Liver (tissue), 9 donors: ENCODE results near the gene TOR4A. TPM values are rescaled to one million over a fixed set of nuclear protein-coding genes. Genes with fewer than 3 reads are reported as not detected.

ENCODE experiments used
- DNase-seq: peaks from one replicate; pipeline ENCODE4 v3.0.0-alpha.2; 2017; ENCODE audit warnings: low spot score
- H3K27ac ChIP-seq, 2 donors: one replicate each; pipeline ENCODE4 v1.7.0; 2013; ENCODE audit warnings: inconsistent platforms in 2 of 2, low read length in 2 of 2, control low read depth in 1 of 2, low read depth in 1 of 2, mild to moderate bottlenecking in 1 of 2
- H3K27me3 ChIP-seq, 4 donors: one replicate each; pipeline versions ENCODE4 v1.6.1 to v1.7.0; 2013; ENCODE audit warnings: low read length in 3 of 4, inconsistent platforms in 1 of 4, mild to moderate bottlenecking in 1 of 4, moderate library complexity in 1 of 4; ENCODE audit not compliant: control insufficient read depth in 4 of 4, insufficient read depth in 4 of 4
- H3K36me3 ChIP-seq, 4 donors: one replicate each; pipeline versions ENCODE4 v1.6.1 to v1.7.0; 2013; ENCODE audit warnings: low read length in 3 of 4, mild to moderate bottlenecking in 3 of 4, low read depth in 1 of 4, moderate library complexity in 1 of 4; ENCODE audit not compliant: control insufficient read depth in 4 of 4, insufficient read depth in 3 of 4
- H3K4me1 ChIP-seq, 4 donors: one replicate each; pipeline versions ENCODE4 v1.6.1 to v1.7.0; 2013; ENCODE audit warnings: low read length in 3 of 4, mild to moderate bottlenecking in 3 of 4, moderate library complexity in 1 of 4; ENCODE audit not compliant: control insufficient read depth in 4 of 4, insufficient read depth in 4 of 4
- H3K4me3 ChIP-seq, 3 donors: one replicate each; pipeline versions ENCODE4 v1.6.1 to v1.7.0; 2013; ENCODE audit warnings: low read length in 3 of 3, control low read depth in 1 of 3, low read depth in 1 of 3, mild to moderate bottlenecking in 1 of 3
- H3K9ac ChIP-seq, 2 donors: one replicate each; pipeline ENCODE4 v1.7.0; 2013; ENCODE audit warnings: low read length in 2 of 2, mild to moderate bottlenecking in 2 of 2, moderate library complexity in 2 of 2, control low read depth in 1 of 2, low read depth in 1 of 2
- H3K9me3 ChIP-seq, 4 donors: one replicate each; pipeline versions ENCODE4 v1.6.1 to v1.7.0; 2013; ENCODE audit warnings: low read length in 3 of 4; ENCODE audit not compliant: control insufficient read depth in 4 of 4
- EGR1 ChIP-seq, 2 donors: IDR thresholded peaks; 2 replicates each; pipeline ENCODE4 v1.6.1; 2016 to 2018; ENCODE audit warnings: antibody characterized with exemption in 2 of 2, low read depth in 2 of 2
- FOXA1 ChIP-seq: IDR thresholded peaks from 2 replicates; pipeline ENCODE4 v1.6.1; 2016; ENCODE audit warnings: antibody characterized with exemption
- HNF4A ChIP-seq, 2 donors: conservative IDR thresholded peaks; 2 replicates each; pipeline ENCODE4 v1.6.1; 2016; ENCODE audit warnings: antibody characterized with exemption in 2 of 2, mild to moderate bottlenecking in 2 of 2
- HNF4G ChIP-seq: IDR thresholded peaks from 2 replicates; pipeline ENCODE4 v1.6.1; 2016; ENCODE audit warnings: antibody characterized with exemption
- JUND ChIP-seq, 2 donors: IDR thresholded peaks; 2 replicates each; pipeline ENCODE4 v1.6.1; 2016; ENCODE audit warnings: antibody characterized with exemption in 2 of 2
- NR2F2 ChIP-seq: IDR thresholded peaks from 2 replicates; pipeline ENCODE4 v1.6.1; 2016; ENCODE audit warnings: antibody characterized with exemption
- RAD21 ChIP-seq, 2 donors: IDR thresholded peaks; 2 replicates each; pipeline ENCODE4 v1.6.1; 2016; ENCODE audit warnings: antibody characterized with exemption in 2 of 2, mild to moderate bottlenecking in 2 of 2
- RXRA ChIP-seq, 2 donors: IDR thresholded peaks; 2 replicates each; pipeline ENCODE4 v1.6.1; 2017 to 2018; ENCODE audit warnings: antibody characterized with exemption in 2 of 2, mild to moderate bottlenecking in 1 of 2
- SP1 ChIP-seq: IDR thresholded peaks from 2 replicates; pipeline ENCODE4 v1.6.1; 2018; ENCODE audit warnings: antibody characterized with exemption, mild to moderate bottlenecking
- TAF1 ChIP-seq: conservative IDR thresholded peaks from 2 replicates; pipeline ENCODE4 v1.6.1; 2016; ENCODE audit warnings: antibody characterized with exemption, mild to moderate bottlenecking
- WGBS: extraction: QIAGEN DNeasy Blood & Tissue Kit; methylation state at CpG from one replicate; pipeline ENCODE4 v1.1.7; 2013; 5-methylcytosine and 5-hydroxymethylcytosine counted together
- polyA plus RNA-seq, 2 donors: library from polyadenylated mRNA; stranded (reverse) in 1 of 2; unstranded in 1 of 2; fragments of 200-250 nt in 1 of 2; fragments of >200 nt in 1 of 2; fragmentation: Nextera tagmentation in 1 of 2; extraction: Ambion mirVana in 1 of 2; gene quantifications; one replicate each; pipeline versions ENCODE4 v1.2.1 to v1.2.3, GENCODE V29; 2013 to 2015
- total RNA-seq, 2 donors: library from RNA; depleted of rRNA; stranded (reverse); fragments of >200 nt; gene quantifications; one replicate each; pipeline ENCODE4 v1.2.3, GENCODE V29; 2014
- TF ChIP-seq, protein P1 (sequence below): IDR thresholded peaks from 2 replicates; pipeline ENCODE4 v1.6.1; 2016; ENCODE audit warnings: antibody characterized with exemption
- TF ChIP-seq, protein P2 (sequence below): IDR thresholded peaks from 2 replicates; pipeline ENCODE4 v1.6.1; 2016; ENCODE audit warnings: antibody characterized with exemption
- TF ChIP-seq, protein P3 (sequence below): IDR thresholded peaks from 2 replicates; pipeline ENCODE4 v1.6.1; 2016; ENCODE audit warnings: antibody characterized with exemption, mild to moderate bottlenecking
- TF ChIP-seq, protein P4 (sequence below): fragments of 150-350 bp; IDR thresholded peaks from 2 replicates; pipeline ENCODE4 v1.5.1; 2017; ENCODE audit warnings: improper control_type of control experiment, low read depth, low read length; ENCODE audit not compliant: missing input control
- donor health status: healthy.
- donor health status: healthy.
- donor health status: healthy.
- donor health status: healthy.
- donor health status: healthy.

The TOR4A gene
- total and polyA plus RNA-seq, 4 donors = 0.35 to 5.1 (median 4.3) TPM

DNA sequence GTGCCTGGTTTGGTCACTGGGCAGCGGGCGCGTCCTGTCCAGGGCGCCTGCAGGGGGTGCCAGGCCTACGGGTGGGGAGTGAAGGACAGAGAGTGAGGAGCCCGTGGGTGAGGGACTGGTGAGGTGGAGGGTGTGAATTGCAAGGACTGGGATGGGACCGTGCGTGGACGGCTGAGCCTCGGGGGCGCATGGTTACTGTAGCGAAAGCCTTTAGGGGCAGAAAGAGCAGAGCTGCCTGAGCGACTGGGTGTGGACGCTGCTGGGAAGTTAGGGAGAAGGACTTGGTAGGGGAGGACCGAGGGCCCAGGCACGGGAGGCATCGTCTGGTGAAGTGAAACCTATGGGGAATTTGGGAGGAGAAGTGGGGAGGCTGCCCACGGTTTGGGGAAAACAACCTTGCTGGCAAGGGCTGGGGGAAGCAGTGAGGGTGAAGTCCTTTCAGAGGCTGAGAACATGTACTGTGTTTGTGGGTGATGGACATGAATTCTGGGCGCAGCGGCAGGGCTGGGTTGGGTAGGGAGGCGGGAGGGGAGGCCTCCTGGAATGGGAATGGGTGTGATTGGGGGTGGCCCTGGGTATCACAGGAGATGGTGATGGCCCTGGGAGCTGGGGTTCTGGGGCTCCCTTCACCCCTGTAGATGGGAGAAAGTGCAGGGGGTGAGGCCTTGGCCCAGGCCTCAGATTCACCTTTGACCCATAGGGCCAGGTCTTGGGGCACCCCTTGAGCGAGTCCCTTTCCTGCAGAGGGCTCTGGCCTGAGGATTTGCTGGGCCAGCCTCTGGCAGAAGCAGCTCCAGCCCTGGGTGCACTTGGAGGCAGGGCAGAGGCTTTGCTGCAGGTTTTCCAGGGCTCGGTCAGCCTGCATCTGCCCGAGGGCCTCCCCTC lies 1.7 kb upstream of the TOR4A start:
- DNase-seq = no peak
- WGBS = 87% methylated on average over 24 of the region's 24 CpGs
- H3K4me3 ChIP-seq = no peak overlapping the region

More for the DNA sequence above, 1.7 kb upstream of the TOR4A start:
- no peaks in the 10 kb centered on the region for H3K27me3 ChIP-seq
- peak overlapping the region in 1 of 2 donors; percentile 85 for H3K27ac ChIP-seq
- H3K9me3 ChIP-seq = no peaks in the 10 kb centered on the region
- peaks cover 3 to 40% (median 13%) of the 10 kb centered on the region in 4 donors for H3K4me1 ChIP-seq
- TF ChIP-seq, protein P1, sequence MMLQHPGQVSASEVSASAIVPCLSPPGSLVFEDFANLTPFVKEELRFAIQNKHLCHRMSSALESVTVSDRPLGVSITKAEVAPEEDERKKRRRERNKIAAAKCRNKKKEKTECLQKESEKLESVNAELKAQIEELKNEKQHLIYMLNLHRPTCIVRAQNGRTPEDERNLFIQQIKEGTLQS = no peak
- TF ChIP-seq, protein P2, sequence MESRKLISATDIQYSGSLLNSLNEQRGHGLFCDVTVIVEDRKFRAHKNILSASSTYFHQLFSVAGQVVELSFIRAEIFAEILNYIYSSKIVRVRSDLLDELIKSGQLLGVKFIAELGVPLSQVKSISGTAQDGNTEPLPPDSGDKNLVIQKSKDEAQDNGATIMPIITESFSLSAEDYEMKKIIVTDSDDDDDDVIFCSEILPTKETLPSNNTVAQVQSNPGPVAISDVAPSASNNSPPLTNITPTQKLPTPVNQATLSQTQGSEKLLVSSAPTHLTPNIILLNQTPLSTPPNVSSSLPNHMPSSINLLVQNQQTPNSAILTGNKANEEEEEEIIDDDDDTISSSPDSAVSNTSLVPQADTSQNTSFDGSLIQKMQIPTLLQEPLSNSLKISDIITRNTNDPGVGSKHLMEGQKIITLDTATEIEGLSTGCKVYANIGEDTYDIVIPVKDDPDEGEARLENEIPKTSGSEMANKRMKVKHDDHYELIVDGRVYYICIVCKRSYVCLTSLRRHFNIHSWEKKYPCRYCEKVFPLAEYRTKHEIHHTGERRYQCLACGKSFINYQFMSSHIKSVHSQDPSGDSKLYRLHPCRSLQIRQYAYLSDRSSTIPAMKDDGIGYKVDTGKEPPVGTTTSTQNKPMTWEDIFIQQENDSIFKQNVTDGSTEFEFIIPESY = no peak
- no peak for TF ChIP-seq JUND (IDR thresholded peaks at IDR 0.05)
- no peak for TF ChIP-seq EGR1 (IDR thresholded peaks at IDR 0.05; ENCODE audit: low read depth in 2 of 2)
- TF ChIP-seq SP1 = no peak
- no peak for TF ChIP-seq TAF1
- TF ChIP-seq RXRA (IDR thresholded peaks at IDR 0.05) = no peak
- no peak for TF ChIP-seq HNF4A (conservative IDR thresholded peaks at IDR 0.05)
- TF ChIP-seq NR2F2 = no peak
- no peak for TF ChIP-seq FOXA1
- TF ChIP-seq HNF4G = no peak
- TF ChIP-seq RAD21 (IDR thresholded peaks at IDR 0.05) = no peak
- TF ChIP-seq, protein P3, sequence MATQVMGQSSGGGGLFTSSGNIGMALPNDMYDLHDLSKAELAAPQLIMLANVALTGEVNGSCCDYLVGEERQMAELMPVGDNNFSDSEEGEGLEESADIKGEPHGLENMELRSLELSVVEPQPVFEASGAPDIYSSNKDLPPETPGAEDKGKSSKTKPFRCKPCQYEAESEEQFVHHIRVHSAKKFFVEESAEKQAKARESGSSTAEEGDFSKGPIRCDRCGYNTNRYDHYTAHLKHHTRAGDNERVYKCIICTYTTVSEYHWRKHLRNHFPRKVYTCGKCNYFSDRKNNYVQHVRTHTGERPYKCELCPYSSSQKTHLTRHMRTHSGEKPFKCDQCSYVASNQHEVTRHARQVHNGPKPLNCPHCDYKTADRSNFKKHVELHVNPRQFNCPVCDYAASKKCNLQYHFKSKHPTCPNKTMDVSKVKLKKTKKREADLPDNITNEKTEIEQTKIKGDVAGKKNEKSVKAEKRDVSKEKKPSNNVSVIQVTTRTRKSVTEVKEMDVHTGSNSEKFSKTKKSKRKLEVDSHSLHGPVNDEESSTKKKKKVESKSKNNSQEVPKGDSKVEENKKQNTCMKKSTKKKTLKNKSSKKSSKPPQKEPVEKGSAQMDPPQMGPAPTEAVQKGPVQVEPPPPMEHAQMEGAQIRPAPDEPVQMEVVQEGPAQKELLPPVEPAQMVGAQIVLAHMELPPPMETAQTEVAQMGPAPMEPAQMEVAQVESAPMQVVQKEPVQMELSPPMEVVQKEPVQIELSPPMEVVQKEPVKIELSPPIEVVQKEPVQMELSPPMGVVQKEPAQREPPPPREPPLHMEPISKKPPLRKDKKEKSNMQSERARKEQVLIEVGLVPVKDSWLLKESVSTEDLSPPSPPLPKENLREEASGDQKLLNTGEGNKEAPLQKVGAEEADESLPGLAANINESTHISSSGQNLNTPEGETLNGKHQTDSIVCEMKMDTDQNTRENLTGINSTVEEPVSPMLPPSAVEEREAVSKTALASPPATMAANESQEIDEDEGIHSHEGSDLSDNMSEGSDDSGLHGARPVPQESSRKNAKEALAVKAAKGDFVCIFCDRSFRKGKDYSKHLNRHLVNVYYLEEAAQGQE = no peak
- TF ChIP-seq, protein P4, sequence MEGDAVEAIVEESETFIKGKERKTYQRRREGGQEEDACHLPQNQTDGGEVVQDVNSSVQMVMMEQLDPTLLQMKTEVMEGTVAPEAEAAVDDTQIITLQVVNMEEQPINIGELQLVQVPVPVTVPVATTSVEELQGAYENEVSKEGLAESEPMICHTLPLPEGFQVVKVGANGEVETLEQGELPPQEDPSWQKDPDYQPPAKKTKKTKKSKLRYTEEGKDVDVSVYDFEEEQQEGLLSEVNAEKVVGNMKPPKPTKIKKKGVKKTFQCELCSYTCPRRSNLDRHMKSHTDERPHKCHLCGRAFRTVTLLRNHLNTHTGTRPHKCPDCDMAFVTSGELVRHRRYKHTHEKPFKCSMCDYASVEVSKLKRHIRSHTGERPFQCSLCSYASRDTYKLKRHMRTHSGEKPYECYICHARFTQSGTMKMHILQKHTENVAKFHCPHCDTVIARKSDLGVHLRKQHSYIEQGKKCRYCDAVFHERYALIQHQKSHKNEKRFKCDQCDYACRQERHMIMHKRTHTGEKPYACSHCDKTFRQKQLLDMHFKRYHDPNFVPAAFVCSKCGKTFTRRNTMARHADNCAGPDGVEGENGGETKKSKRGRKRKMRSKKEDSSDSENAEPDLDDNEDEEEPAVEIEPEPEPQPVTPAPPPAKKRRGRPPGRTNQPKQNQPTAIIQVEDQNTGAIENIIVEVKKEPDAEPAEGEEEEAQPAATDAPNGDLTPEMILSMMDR = no peak
- H3K9ac ChIP-seq = no peak overlapping the region
- H3K36me3 ChIP-seq = peaks cover 0 to 11% (median 3%) of the 10 kb centered on the region in 4 donors
